ENCODE measurements around the gene PXDN.
"Not testable (repeated sequence)": the region's sequence is repeated elsewhere in the genome, so short reads cannot be mapped to it uniquely, and the experiment has no call there.

PXDN gene

DNA sequence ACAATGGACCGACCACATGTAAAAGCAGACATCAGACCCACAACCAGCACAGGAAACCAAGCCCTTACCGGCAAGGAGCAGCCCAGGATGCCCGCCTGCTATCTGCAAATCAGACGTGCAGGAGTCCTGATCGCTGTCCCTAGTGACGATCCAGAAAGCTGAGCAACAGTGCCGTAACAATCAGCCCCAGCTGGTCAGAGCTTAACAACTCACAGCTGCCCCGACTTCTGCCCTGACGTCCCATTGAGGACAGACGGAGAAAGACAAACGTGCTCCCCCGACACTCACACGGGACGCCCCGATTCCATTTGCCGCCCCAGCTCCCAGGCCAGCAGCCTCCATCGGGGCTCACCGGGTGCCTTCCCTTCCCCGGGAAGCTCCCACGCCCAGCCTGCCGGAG lies 39.8 kb upstream of the PXDN start:
- TF ChIP-seq MYC (IDR thresholded peaks at IDR 0.05; ENCODE audit: low read depth, low read length) (no peak), POLR2A (IDR thresholded peaks at IDR 0.05; ENCODE audit: extremely low read depth, insufficient read length) (no peak), CTCF (IDR thresholded peaks at IDR 0.05; ENCODE audit: low read depth, low read length) (no peak)
- TF ChIP-seq, protein P1, sequence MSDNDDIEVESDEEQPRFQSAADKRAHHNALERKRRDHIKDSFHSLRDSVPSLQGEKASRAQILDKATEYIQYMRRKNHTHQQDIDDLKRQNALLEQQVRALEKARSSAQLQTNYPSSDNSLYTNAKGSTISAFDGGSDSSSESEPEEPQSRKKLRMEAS (IDR thresholded peaks at IDR 0.05; ENCODE audit: low read depth, low read length): no peak
- H3K4me3 ChIP-seq (ENCODE audit: low read depth, low read length): no peak overlapping the region
- no peak for DNase-seq (ENCODE audit: low read depth)

GRCh38 chr2:1782514-1782913 lies 38.2 kb upstream of the PXDN start:
- DNase-seq (ENCODE audit: low read depth): no peak
- TF ChIP-seq, protein P1 (IDR thresholded peaks at IDR 0.05; ENCODE audit: low read depth, low read length): no peak
- TF ChIP-seq POLR2A (IDR thresholded peaks at IDR 0.05; ENCODE audit: extremely low read depth, insufficient read length) (no peak), MYC (IDR thresholded peaks at IDR 0.05; ENCODE audit: low read depth, low read length) (no peak), CTCF (IDR thresholded peaks at IDR 0.05; ENCODE audit: low read depth, low read length) (no peak)
- no peak overlapping the region for H3K4me3 ChIP-seq (ENCODE audit: low read depth, low read length)

- H3K4me3 ChIP-seq (ENCODE audit: low read depth, low read length): no peak overlapping the region
- TF ChIP-seq CTCF (IDR thresholded peaks at IDR 0.05; ENCODE audit: low read depth, low read length) (no peak), POLR2A (IDR thresholded peaks at IDR 0.05; ENCODE audit: extremely low read depth, insufficient read length) (no peak), MYC (IDR thresholded peaks at IDR 0.05; ENCODE audit: low read depth, low read length) (no peak)
- TF ChIP-seq, protein P1 (IDR thresholded peaks at IDR 0.05; ENCODE audit: low read depth, low read length): no peak
- DNase-seq (ENCODE audit: low read depth): peak; percentile 83
These were observed 37.2 kb upstream of the PXDN start for GRCh38 chr2:1781291-1782080.

- no peak for DNase-seq (ENCODE audit: low read depth)
- TF ChIP-seq MYC (IDR thresholded peaks at IDR 0.05; ENCODE audit: low read depth, low read length): no peak
- no peak for TF ChIP-seq CTCF (IDR thresholded peaks at IDR 0.05; ENCODE audit: low read depth, low read length)
- TF ChIP-seq, protein P1 (IDR thresholded peaks at IDR 0.05; ENCODE audit: low read depth, low read length): no peak
- no peak for TF ChIP-seq POLR2A (IDR thresholded peaks at IDR 0.05; ENCODE audit: extremely low read depth, insufficient read length)
- no peak overlapping the region for H3K4me3 ChIP-seq (ENCODE audit: low read depth, low read length)
These were observed 36.4 kb upstream of the PXDN start for GRCh38 chr2:1780693-1781092.

GRCh38 chr2:1780054-1780453 lies 35.7 kb upstream of the PXDN start:
- DNase-seq (ENCODE audit: low read depth); H3K4me3 ChIP-seq (ENCODE audit: low read depth, low read length): not testable (repeated sequence)

DNA sequence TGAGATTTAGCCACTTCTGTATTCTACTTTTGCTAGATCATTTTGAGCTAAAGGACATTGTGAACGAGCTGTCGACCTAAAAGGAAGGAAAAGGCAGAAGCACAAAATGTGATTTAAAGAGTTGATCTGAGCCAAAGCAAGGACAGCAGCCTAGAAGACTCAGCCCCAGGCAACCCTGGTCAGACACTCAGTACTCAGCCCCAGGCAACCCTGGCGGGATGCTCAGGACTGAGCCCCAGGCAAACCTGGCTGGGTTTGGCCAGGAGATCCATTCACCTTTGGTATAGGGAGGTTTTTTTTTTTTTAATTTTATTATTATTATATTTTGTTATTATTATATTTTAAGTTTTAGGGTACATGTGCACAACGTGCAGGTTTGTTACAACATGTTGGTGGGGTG lies 34.3 kb upstream of the PXDN start:
- TF ChIP-seq, protein P1 (IDR thresholded peaks at IDR 0.05; ENCODE audit: low read depth, low read length): no peak
- TF ChIP-seq CTCF (IDR thresholded peaks at IDR 0.05; ENCODE audit: low read depth, low read length) (no peak), MYC (IDR thresholded peaks at IDR 0.05; ENCODE audit: low read depth, low read length) (no peak), POLR2A (IDR thresholded peaks at IDR 0.05; ENCODE audit: extremely low read depth, insufficient read length) (no peak)

More for the DNA sequence above, 34.3 kb upstream of the PXDN start:
- H3K4me3 ChIP-seq (ENCODE audit: low read depth, low read length): no peak overlapping the region
- DNase-seq (ENCODE audit: low read depth): no peak
